Thoracic aorta (tissue), 2 donors: ENCODE results near the gene AXIN2. TPM values are rescaled to one million over a fixed set of nuclear protein-coding genes. Genes with fewer than 3 reads are reported as not detected.

Source experiments
- ATAC-seq: fragments of 150-250 bp; one replicate; pipeline ENCODE4 v1.8.0; 2017; ENCODE audit warnings: low read depth; ENCODE audit not compliant: insufficient number of reproducible peaks, low FRiP score
- DNase-seq: peaks from one replicate; pipeline ENCODE4 v3.0.0-alpha.2; 2020; ENCODE audit warnings: low spot score
- H3K27ac ChIP-seq, 2 donors: fragments of 200-600 bp; sonication (generic); 1 replicate in 1 of 2; 2 replicates in 1 of 2; pipeline ENCODE4 v1.5.1; 2016; ENCODE audit warnings: mild to moderate bottlenecking in 2 of 2, moderate library complexity in 2 of 2
- H3K27me3 ChIP-seq: fragments of 200-600 bp; sonication (generic); replicated peaks from 2 replicates; pipeline ENCODE4 v1.6.0; 2016; ENCODE audit warnings: mild to moderate bottlenecking; ENCODE audit not compliant: insufficient read depth
- H3K36me3 ChIP-seq: fragments of 200-600 bp; sonication (generic); one replicate; pipeline ENCODE4 v1.5.1; 2016
- H3K4me1 ChIP-seq, 2 donors: fragments of 200-600 bp; sonication (generic); 1 replicate in 1 of 2; 2 replicates in 1 of 2; pipeline versions ENCODE4 v1.5.1 to v1.6.0; 2016; ENCODE audit warnings: low read depth in 2 of 2, mild to moderate bottlenecking in 1 of 2; ENCODE audit not compliant: control insufficient read depth in 1 of 2
- H3K4me3 ChIP-seq: fragments of 200-600 bp; sonication (generic); 2 replicates; pipeline ENCODE4 v1.5.1; 2016; ENCODE audit warnings: mild to moderate bottlenecking
- H3K9me3 ChIP-seq: fragments of 200-600 bp; sonication (generic); 2 replicates; pipeline ENCODE4 v1.5.1; 2016
- total RNA-seq, 2 donors: library from RNA; depleted of rRNA; stranded (reverse); fragments of >200 nt; gene quantifications; one replicate each; pipeline versions ENCODE4 v1.1.0 to v1.2.3, GENCODE V29; 2016
- TF ChIP-seq, protein P1 (sequence below): fragments of 200-600 bp; sonication (generic); IDR thresholded peaks from one replicate; pipeline ENCODE4 v1.5.1; 2019; ENCODE audit warnings: antibody characterized with exemption

AXIN2 gene
- total RNA-seq, 2 donors from 2014 or later = 24.9 to 27.4 TPM

DNA sequence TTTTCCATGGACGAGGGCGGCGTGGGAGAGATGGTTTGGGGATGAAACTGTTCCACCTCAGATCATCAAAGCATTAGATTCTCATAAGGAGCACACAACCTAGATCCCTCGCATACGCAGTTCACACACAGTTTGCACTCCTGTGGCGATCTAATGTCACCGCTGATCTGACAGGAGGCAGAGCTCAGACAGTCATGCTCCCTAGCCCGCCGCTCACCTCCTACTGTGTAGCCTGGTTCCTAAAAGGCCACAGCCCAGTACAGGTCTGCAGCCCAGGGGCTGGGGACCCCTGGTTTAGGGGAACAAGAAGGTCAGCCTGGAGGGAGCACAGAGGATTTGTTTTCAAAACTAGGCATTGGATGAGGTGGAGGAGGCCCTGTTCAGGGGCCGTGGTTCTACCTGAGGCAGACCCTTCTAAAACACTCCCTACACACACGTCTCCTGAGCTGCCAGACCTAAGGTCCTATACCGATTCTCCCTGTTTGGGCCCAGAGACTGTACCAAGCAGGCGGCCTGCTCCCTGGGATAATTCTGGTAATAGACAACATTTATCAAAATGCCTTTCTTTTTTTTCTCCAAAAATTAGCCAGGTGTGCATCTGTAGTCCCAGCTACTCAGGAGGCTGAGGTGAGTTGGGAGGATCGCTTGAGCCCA is 38.6 kb downstream of the AXIN2 start:
- Histone ChIP-seq H3K4me1 (peaks cover 0 to 8% of the 10 kb centered on the region in 2 donors), H3K27me3 (no peaks in the 10 kb centered on the region), H3K36me3 (no peaks in the 10 kb centered on the region), H3K27ac (no peak overlapping the region), H3K4me3 (no peak overlapping the region), H3K9me3 (no peaks in the 10 kb centered on the region)
- TF ChIP-seq, protein P1, sequence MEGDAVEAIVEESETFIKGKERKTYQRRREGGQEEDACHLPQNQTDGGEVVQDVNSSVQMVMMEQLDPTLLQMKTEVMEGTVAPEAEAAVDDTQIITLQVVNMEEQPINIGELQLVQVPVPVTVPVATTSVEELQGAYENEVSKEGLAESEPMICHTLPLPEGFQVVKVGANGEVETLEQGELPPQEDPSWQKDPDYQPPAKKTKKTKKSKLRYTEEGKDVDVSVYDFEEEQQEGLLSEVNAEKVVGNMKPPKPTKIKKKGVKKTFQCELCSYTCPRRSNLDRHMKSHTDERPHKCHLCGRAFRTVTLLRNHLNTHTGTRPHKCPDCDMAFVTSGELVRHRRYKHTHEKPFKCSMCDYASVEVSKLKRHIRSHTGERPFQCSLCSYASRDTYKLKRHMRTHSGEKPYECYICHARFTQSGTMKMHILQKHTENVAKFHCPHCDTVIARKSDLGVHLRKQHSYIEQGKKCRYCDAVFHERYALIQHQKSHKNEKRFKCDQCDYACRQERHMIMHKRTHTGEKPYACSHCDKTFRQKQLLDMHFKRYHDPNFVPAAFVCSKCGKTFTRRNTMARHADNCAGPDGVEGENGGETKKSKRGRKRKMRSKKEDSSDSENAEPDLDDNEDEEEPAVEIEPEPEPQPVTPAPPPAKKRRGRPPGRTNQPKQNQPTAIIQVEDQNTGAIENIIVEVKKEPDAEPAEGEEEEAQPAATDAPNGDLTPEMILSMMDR = no peak
- ATAC-seq = no peak
- no peak for DNase-seq

DNA sequence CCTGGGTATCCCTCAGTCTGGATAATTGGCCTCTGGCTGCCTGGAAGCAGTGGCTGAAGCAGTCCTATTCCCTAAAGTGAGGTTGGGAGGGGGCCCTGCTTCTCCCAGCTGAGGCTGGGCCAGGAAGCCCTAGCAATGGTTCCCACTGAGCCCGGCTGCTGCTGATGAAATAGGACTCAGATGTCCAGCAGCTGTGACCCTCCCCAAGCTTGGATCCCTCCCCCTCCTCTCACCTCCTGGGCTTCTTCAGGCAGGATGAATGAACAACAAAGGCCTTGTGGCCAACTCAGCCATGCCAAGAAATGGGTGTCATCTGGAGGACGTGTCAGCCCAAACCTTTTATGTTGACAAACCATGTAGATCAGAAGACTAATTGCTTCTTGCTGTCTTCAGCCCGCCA is 42.0 kb downstream of the AXIN2 start:
- H3K27ac ChIP-seq = no peak overlapping the region
- ATAC-seq (no peak), DNase-seq (no peak)
- H3K27me3 ChIP-seq = no peaks in the 10 kb centered on the region
- H3K36me3 ChIP-seq = no peaks in the 10 kb centered on the region
- H3K9me3 ChIP-seq = no peaks in the 10 kb centered on the region
- no peak overlapping the region for H3K4me3 ChIP-seq
- H3K4me1 ChIP-seq = peaks cover 10 to 28% of the 10 kb centered on the region in 2 donors
- TF ChIP-seq, protein P1 = no peak

DNA sequence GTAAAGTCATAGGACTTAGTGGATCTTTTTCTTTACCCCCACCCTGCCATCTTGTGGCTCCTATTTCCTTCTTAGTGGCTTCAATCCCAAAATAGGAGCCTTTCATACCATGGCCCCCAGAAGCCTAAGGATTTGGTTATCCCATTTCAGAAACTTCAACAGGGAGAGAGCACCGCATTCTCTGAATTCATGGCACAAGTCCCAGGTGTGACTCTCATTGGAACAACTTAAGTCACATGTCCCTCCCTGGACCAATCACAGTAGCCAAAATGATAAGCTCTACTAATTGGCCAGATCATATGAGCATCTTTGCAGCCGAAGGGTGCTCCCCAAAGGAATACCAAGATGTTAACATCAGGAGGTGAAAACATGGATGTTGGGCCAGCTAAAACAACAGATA is 43.2 kb downstream of the AXIN2 start:
- Histone ChIP-seq H3K4me3 (no peak overlapping the region), H3K36me3 (no peaks in the 10 kb centered on the region), H3K9me3 (no peaks in the 10 kb centered on the region), H3K27me3 (no peaks in the 10 kb centered on the region), H3K4me1 (peaks cover 11 to 24% of the 10 kb centered on the region in 2 donors), H3K27ac (no peak overlapping the region)
- ATAC-seq = no peak
- no peak for DNase-seq
- TF ChIP-seq, protein P1 = no peak

DNA sequence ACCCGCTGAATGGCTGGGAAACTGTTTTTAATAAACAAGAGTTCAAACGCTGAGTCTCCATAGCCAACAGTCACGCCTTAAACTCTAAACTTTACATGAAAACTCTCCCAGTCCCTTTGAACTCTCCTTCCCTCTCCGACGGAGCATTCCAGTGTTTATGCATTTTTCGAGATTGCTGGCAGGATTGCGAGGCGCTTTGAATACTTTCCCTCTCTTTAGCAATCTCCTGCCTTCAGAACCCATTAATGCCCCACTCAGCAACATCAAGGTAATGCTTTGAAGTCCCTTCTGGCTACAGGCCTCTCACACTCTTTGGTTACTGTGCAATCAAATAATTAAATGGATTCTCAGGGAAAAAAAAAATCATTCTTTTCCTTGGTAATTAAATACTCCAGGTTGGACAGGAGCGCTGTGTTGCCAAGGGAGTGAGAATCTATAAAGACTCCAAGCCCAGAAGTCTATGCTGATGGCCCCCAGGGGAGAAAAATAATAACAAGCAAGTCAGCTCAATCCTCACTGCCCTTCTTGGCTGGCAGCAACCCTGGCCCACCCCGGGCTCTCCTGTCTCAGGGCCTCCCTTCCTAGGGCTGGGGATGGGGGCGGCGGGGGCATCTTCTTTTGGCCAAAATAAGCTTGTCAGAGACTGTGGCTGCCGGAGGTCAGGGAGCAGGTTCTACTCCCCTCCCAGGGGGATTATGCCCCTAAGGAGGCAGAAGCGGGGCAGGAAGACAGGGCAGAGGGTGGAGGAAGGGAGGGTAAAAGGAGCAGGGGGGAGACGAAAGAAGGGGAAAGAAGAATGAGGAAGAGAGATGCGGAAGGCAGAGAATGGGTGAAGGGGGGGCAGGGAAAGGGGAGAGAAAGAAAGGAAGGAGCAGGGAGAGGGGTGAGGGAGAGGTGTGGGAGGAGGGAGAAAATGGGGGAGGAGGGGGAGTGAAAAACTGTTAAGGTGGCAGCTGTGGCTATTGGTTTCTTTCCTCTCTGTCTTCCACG is 45.2 kb downstream of the AXIN2 start:
- peak overlapping the region in 1 of 2 donors; percentile 15 for H3K27ac ChIP-seq
- H3K4me3 ChIP-seq = no peak overlapping the region
- DNase-seq = no peak
- TF ChIP-seq, protein P1 = no peak
- no peaks in the 10 kb centered on the region for H3K27me3 ChIP-seq
- H3K36me3 ChIP-seq = no peaks in the 10 kb centered on the region
- H3K4me1 ChIP-seq = peaks cover 11 to 24% of the 10 kb centered on the region in 2 donors
- no peaks in the 10 kb centered on the region for H3K9me3 ChIP-seq
- no peak for ATAC-seq

DNA sequence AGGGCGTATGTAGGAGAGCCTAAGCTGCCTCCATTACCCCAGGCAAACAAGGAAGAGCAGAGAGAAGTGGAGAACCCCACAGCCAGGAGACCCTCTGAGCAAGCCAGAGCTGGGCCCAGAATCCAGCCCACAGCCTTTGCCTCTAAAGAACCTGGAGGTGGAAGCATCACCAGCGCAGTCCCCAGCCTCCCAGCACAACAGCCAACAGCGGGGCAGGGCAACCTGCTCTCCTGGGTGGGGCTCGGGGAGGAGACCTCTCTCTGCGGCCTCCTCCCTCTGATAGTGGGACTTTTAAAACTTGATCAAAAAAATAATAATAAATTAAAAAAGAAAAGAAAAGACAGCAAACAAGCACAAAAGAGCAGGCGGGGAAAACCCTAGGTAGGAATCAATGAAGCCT is 45.9 kb downstream of the AXIN2 start:
- H3K27ac ChIP-seq = no peak overlapping the region
- DNase-seq (no peak), ATAC-seq (no peak)
- H3K9me3 ChIP-seq = no peaks in the 10 kb centered on the region
- H3K36me3 ChIP-seq = no peaks in the 10 kb centered on the region
- no peak overlapping the region for H3K4me3 ChIP-seq
- H3K27me3 ChIP-seq = no peaks in the 10 kb centered on the region
- TF ChIP-seq, protein P1 = no peak
- H3K4me1 ChIP-seq = peaks cover 11 to 24% of the 10 kb centered on the region in 2 donors
